ENCODE measurements around the gene EGLN1. TPM values are rescaled to one million over a fixed set of nuclear protein-coding genes. Genes with fewer than 3 reads are reported as not detected.

EGLN1 gene
- total and polyA plus RNA-seq, 2 experiments from 2014 or later: 1.9 to 6.0 TPM

GRCh38 chr1:231432996-231433395 lies 10.9 kb upstream of the EGLN1 start:
- Histone ChIP-seq H3K27me3 (ENCODE audit: insufficient read depth) (no peaks in the 10 kb centered on the region), H3K27ac (ENCODE audit: low read depth) (no peak overlapping the region), H3K79me2 (replicated peaks; ENCODE audit: insufficient read depth) (no peaks in the 10 kb centered on the region), H3K4me2 (no peak overlapping the region), H3K36me3 (ENCODE audit: insufficient read depth) (no peaks in the 10 kb centered on the region), H3K4me1 (ENCODE audit: insufficient read depth) (no peaks in the 10 kb centered on the region), H4K20me1 (replicated peaks; ENCODE audit: insufficient read depth) (no peaks in the 10 kb centered on the region; the same call in 1 of the 2 replicates), H2AFZ (no peak overlapping the region), H3K9me2 (ENCODE audit: insufficient read depth) (peaks cover 5% of the 10 kb centered on the region; the same call in 1 of the 2 replicates), H3F3A (replicated peaks; ENCODE audit: low read depth) (no peaks in the 10 kb centered on the region), H3K4me3 (no peak overlapping the region)
- H3K36me3 Mint-ChIP-seq (ENCODE audit: low read depth): peaks cover 6% of the 10 kb centered on the region; the same call in 2 of the 3 replicates
- DNase-seq (ENCODE audit: low spot score) (no peak), ATAC-seq (no peak)
- H3K4me1 Mint-ChIP-seq: 0 out of 3 replicates have a peak, but pooled peaks cover 4% of the 10 kb centered on the region
- H3K27ac Mint-ChIP-seq: no peak overlapping the region
- H3K4me3 Mint-ChIP-seq: no peak overlapping the region
- H3K9me3 Mint-ChIP-seq: peaks cover 11% of the 10 kb centered on the region
- TF ChIP-seq NANOG (IDR thresholded peaks at IDR 0.05; ENCODE audit: borderline replicate concordance): no peak
- TF ChIP-seq REST (IDR thresholded peaks at IDR 0.05; ENCODE audit: unreplicated experiment): no peak
- TF ChIP-seq ETS1 (IDR thresholded peaks at IDR 0.05): no peak
- no peak for TF ChIP-seq POLR2AphosphoS5 (IDR thresholded peaks at IDR 0.05; ENCODE audit: low read depth)
- TF ChIP-seq ZNF114 (CRISPR knock-in tag; IDR thresholded peaks at IDR 0.05): no peak
- no peak for TF ChIP-seq CTCF (conservative IDR thresholded peaks at IDR 0.05; ENCODE audit: low read depth in 2 of 2)
- TF ChIP-seq EZH2phosphoT487 (IDR thresholded peaks at IDR 0.05; ENCODE audit: unreplicated experiment): no peak
- no peak for TF ChIP-seq STAT1 (IDR thresholded peaks at IDR 0.05; ENCODE audit: unreplicated experiment)
- no peak for TF ChIP-seq ZNF331 (CRISPR knock-in tag; IDR thresholded peaks at IDR 0.05; ENCODE audit: low read depth)
- no peak for TF ChIP-seq CREB1 (CRISPR knock-in tag; IDR thresholded peaks at IDR 0.05; ENCODE audit: low read depth)
- TF ChIP-seq JUNB (IDR thresholded peaks at IDR 0.05; ENCODE audit: unreplicated experiment): no peak
- TF ChIP-seq ZNF462 (CRISPR knock-in tag; IDR thresholded peaks at IDR 0.05): no peak
- no peak for TF ChIP-seq EZH2 (IDR thresholded peaks at IDR 0.05; ENCODE audit: low read depth, unreplicated experiment)
- H3K27me3 Mint-ChIP-seq (ENCODE audit: insufficient read depth, low read depth, poor library complexity): no peaks in the 10 kb centered on the region
